NT2/D1 (cell line): ENCODE results near the gene VPS39.

Experiments
- SUZ12 ChIP-seq: IDR thresholded peaks from 2 replicates; pipeline ENCODE4 v1.6.1; 2011; ENCODE audit not compliant: insufficient read length, insufficient read depth; ENCODE audit errors: extremely low read depth
- YY1 ChIP-seq: IDR thresholded peaks from 2 replicates; pipeline ENCODE4 v1.6.1; 2011; ENCODE audit not compliant: insufficient read length, insufficient read depth
- ZNF274 ChIP-seq: IDR thresholded peaks from 2 replicates; pipeline ENCODE4 v1.6.1; 2011; ENCODE audit warnings: mild to moderate bottlenecking, low read depth, low read length

GRCh38 chr15:42171122-42171521, 37.0 kb downstream of the VPS39 start:
- TF ChIP-seq ZNF274 (no peak), SUZ12 (no peak), YY1 (no peak)
